Stomach smooth muscle (tissue), 2 donors: ENCODE results near the gene MAP3K5.

Experiments
- H3K27ac ChIP-seq: one replicate; pipeline ENCODE4 v1.7.0; 2013; ENCODE audit warnings: mild to moderate bottlenecking, low read length, inconsistent platforms
- H3K27me3 ChIP-seq, 2 donors: one replicate each; pipeline ENCODE4 v1.7.0; 2013; ENCODE audit warnings: low read length in 2 of 2; ENCODE audit not compliant: insufficient read depth in 2 of 2, control insufficient read depth in 1 of 2
- H3K36me3 ChIP-seq, 2 donors: one replicate each; pipeline ENCODE4 v1.7.0; 2013; ENCODE audit warnings: low read length in 2 of 2; ENCODE audit not compliant: control insufficient read depth in 2 of 2, insufficient read depth in 2 of 2
- H3K4me1 ChIP-seq: one replicate; pipeline ENCODE4 v1.7.0; 2013; ENCODE audit warnings: low read length; ENCODE audit not compliant: control insufficient read depth, insufficient read depth
- H3K4me3 ChIP-seq, 2 donors: one replicate each; pipeline ENCODE4 v1.7.0; 2013; ENCODE audit warnings: low read length in 2 of 2
- H3K9ac ChIP-seq, 2 donors: one replicate each; pipeline ENCODE4 v1.7.0; 2013; ENCODE audit warnings: low read length in 2 of 2, mild to moderate bottlenecking in 1 of 2
- H3K9me3 ChIP-seq, 2 donors: one replicate each; pipeline ENCODE4 v1.7.0; 2013; ENCODE audit warnings: low read length in 2 of 2; ENCODE audit not compliant: control insufficient read depth in 2 of 2
- donor health status: healthy.
- donor health status: Pancreatic carcinoma.

MAP3K5 gene

GRCh38 chr6:136782021-136782770 is 10.1 kb downstream of the MAP3K5 start:
- no peak overlapping the region for H3K9ac ChIP-seq
- H3K9me3 ChIP-seq: no peaks in the 10 kb centered on the region
- H3K36me3 ChIP-seq: no peaks in the 10 kb centered on the region
- no peaks in the 10 kb centered on the region for H3K4me1 ChIP-seq
- no peaks in the 10 kb centered on the region for H3K27me3 ChIP-seq
- no peak overlapping the region for H3K4me3 ChIP-seq
- H3K27ac ChIP-seq: no peak overlapping the region

- no peak overlapping the region for H3K4me3 ChIP-seq
- H3K9me3 ChIP-seq: no peaks in the 10 kb centered on the region
- H3K36me3 ChIP-seq: no peaks in the 10 kb centered on the region
- no peak overlapping the region for H3K9ac ChIP-seq
- H3K4me1 ChIP-seq: no peaks in the 10 kb centered on the region
- no peak overlapping the region for H3K27ac ChIP-seq
- no peaks in the 10 kb centered on the region for H3K27me3 ChIP-seq
Measured at GRCh38 chr6:136780972-136781371, 11.3 kb downstream of the MAP3K5 start.

GRCh38 chr6:136779682-136780081 is 12.6 kb downstream of the MAP3K5 start:
- Histone ChIP-seq H3K4me3 (no peak overlapping the region), H3K27ac (no peak overlapping the region), H3K27me3 (no peaks in the 10 kb centered on the region), H3K9ac (no peak overlapping the region), H3K4me1 (no peaks in the 10 kb centered on the region), H3K36me3 (no peaks in the 10 kb centered on the region), H3K9me3 (no peaks in the 10 kb centered on the region)

GRCh38 chr6:136777651-136778050 is 14.6 kb downstream of the MAP3K5 start:
- no peaks in the 10 kb centered on the region for H3K4me1 ChIP-seq
- no peaks in the 10 kb centered on the region for H3K9me3 ChIP-seq
- H3K27ac ChIP-seq: no peak overlapping the region

GRCh38 chr6:136775548-136775947 is 16.7 kb downstream of the MAP3K5 start:
- Histone ChIP-seq H3K9ac (no peak overlapping the region), H3K9me3 (no peaks in the 10 kb centered on the region), H3K27ac (no peak overlapping the region), H3K36me3 (no peaks in the 10 kb centered on the region), H3K27me3 (no peaks in the 10 kb centered on the region), H3K4me1 (no peaks in the 10 kb centered on the region), H3K4me3 (no peak overlapping the region)

More at GRCh38 chr6:136777651-136778050, 14.6 kb downstream of the MAP3K5 start:
- Histone ChIP-seq H3K9ac (no peak overlapping the region), H3K4me3 (no peak overlapping the region), H3K36me3 (no peaks in the 10 kb centered on the region), H3K27me3 (no peaks in the 10 kb centered on the region)

GRCh38 chr6:136775081-136775480 is 17.2 kb downstream of the MAP3K5 start:
- no peaks in the 10 kb centered on the region for H3K9me3 ChIP-seq
- H3K27me3 ChIP-seq: no peaks in the 10 kb centered on the region
- no peaks in the 10 kb centered on the region for H3K4me1 ChIP-seq
- H3K36me3 ChIP-seq: no peaks in the 10 kb centered on the region
- H3K4me3 ChIP-seq: no peak overlapping the region
- H3K9ac ChIP-seq: no peak overlapping the region
- no peak overlapping the region for H3K27ac ChIP-seq

- H3K4me3 ChIP-seq: no peak overlapping the region
- H3K27me3 ChIP-seq: no peaks in the 10 kb centered on the region
- no peaks in the 10 kb centered on the region for H3K36me3 ChIP-seq
- no peaks in the 10 kb centered on the region for H3K4me1 ChIP-seq
- H3K9me3 ChIP-seq: no peaks in the 10 kb centered on the region
- no peak overlapping the region for H3K27ac ChIP-seq
- no peak overlapping the region for H3K9ac ChIP-seq
Measured at GRCh38 chr6:136774228-136775041, 17.8 kb downstream of the MAP3K5 start.

GRCh38 chr6:136773473-136773796 is 18.8 kb downstream of the MAP3K5 start:
- Histone ChIP-seq H3K4me1 (no peaks in the 10 kb centered on the region), H3K9ac (no peak overlapping the region), H3K27ac (no peak overlapping the region), H3K4me3 (no peak overlapping the region), H3K9me3 (peaks cover 0 to 3% of the 10 kb centered on the region in 2 donors), H3K27me3 (no peaks in the 10 kb centered on the region), H3K36me3 (no peaks in the 10 kb centered on the region)

GRCh38 chr6:136772685-136773472 is 19.4 kb downstream of the MAP3K5 start:
- no peaks in the 10 kb centered on the region for H3K27me3 ChIP-seq
- H3K4me1 ChIP-seq: no peaks in the 10 kb centered on the region
- H3K36me3 ChIP-seq: no peaks in the 10 kb centered on the region
- no peak overlapping the region for H3K4me3 ChIP-seq
- no peak overlapping the region for H3K9ac ChIP-seq
- H3K9me3 ChIP-seq: peaks cover 0 to 3% of the 10 kb centered on the region in 2 donors
- no peak overlapping the region for H3K27ac ChIP-seq

- Histone ChIP-seq H3K9ac (no peak overlapping the region), H3K36me3 (no peaks in the 10 kb centered on the region), H3K27me3 (no peaks in the 10 kb centered on the region), H3K9me3 (peaks cover 0 to 3% of the 10 kb centered on the region in 2 donors), H3K4me1 (no peaks in the 10 kb centered on the region), H3K4me3 (no peak overlapping the region), H3K27ac (no peak overlapping the region)
Measured at GRCh38 chr6:136771306-136771705, 21.0 kb downstream of the MAP3K5 start.
